ENCODE measurements around the gene EEFSEC.

DNA sequence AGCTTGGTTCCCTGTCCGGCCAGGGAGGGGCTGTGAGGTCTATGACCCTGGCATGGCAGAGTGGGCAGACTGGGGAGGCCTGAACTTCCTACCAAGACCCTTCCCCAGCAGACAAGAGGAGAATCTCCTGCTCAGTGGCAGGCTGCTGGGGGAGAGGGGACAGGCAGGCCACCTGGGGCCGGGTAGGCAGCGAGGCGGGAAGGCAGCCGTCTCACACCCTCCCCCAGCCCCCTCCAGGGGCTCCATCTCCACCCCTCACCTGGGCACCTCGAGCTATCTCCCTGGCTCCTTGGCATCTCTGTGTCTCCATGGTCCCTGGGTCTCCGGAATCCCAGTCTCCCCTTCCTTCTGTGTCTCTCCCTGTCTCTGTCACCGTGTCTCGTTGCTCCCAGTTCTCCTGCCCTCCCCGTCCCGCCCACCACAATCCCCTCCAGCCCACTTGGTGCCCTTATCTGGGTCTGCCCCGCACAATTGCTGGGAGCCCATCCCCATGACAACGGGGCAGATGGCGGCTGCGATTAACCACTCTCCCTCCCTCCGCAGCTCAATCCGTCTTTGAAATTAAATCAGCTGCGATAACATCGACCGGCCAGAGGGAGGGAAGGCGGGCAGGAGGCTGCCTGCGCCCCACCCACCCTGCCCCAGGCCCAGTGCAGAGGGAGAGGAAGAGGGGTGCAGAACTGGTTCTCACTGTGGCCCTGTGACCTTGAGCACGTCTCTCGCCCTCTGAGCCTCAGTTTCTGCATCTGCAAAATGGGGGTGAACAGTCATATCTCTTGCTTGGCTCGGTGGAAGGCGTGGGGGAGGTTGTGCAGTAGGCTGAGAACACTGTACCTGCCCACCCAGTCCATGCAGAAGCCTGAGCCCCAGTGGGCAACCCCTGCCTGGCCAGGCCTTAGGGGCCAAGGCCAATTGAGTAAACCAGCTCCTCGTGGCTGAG, 303.8 kb downstream of the EEFSEC start:
- TF ChIP-seq, protein P1, sequence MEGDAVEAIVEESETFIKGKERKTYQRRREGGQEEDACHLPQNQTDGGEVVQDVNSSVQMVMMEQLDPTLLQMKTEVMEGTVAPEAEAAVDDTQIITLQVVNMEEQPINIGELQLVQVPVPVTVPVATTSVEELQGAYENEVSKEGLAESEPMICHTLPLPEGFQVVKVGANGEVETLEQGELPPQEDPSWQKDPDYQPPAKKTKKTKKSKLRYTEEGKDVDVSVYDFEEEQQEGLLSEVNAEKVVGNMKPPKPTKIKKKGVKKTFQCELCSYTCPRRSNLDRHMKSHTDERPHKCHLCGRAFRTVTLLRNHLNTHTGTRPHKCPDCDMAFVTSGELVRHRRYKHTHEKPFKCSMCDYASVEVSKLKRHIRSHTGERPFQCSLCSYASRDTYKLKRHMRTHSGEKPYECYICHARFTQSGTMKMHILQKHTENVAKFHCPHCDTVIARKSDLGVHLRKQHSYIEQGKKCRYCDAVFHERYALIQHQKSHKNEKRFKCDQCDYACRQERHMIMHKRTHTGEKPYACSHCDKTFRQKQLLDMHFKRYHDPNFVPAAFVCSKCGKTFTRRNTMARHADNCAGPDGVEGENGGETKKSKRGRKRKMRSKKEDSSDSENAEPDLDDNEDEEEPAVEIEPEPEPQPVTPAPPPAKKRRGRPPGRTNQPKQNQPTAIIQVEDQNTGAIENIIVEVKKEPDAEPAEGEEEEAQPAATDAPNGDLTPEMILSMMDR (IDR thresholded peaks at IDR 0.05): no peak
- TF ChIP-seq ZFX (IDR thresholded peaks at IDR 0.05; ENCODE audit: borderline replicate concordance): no peak
